ENCODE data around the gene CTNNA3.

Gene CTNNA3

GRCh38 chr10:66916030-66916429, 780.0 kb downstream of the CTNNA3 start:
- in situ Hi-C loops (cut with MboI; ENCODE audit: low sequenced_read_pairs, unreplicated experiment): no loop called here
- TF ChIP-seq CTCF (IDR thresholded peaks at IDR 0.05; ENCODE audit: borderline replicate concordance, control extremely low read depth, extremely low read depth, insufficient read depth, missing control alignments): no peak
- DNase-seq (ENCODE audit: low spot score): no peak

- no peak for DNase-seq (ENCODE audit: low spot score)
- in situ Hi-C loops (cut with MboI; ENCODE audit: low sequenced_read_pairs, unreplicated experiment): no loop called here
- no peak for TF ChIP-seq CTCF (IDR thresholded peaks at IDR 0.05; ENCODE audit: borderline replicate concordance, control extremely low read depth, extremely low read depth, insufficient read depth, missing control alignments)
These were observed 785.3 kb downstream of the CTNNA3 start for GRCh38 chr10:66910671-66911070.

- no peak for TF ChIP-seq CTCF (IDR thresholded peaks at IDR 0.05; ENCODE audit: borderline replicate concordance, control extremely low read depth, extremely low read depth, insufficient read depth, missing control alignments)
- in situ Hi-C loops (cut with MboI; ENCODE audit: low sequenced_read_pairs, unreplicated experiment): no loop called here
- no peak for DNase-seq (ENCODE audit: low spot score)
These were observed 803.1 kb downstream of the CTNNA3 start for GRCh38 chr10:66892871-66893270.

- in situ Hi-C loops (cut with MboI; ENCODE audit: low sequenced_read_pairs, unreplicated experiment): no loop called here
- DNase-seq (ENCODE audit: low spot score): no peak
- TF ChIP-seq CTCF (IDR thresholded peaks at IDR 0.05; ENCODE audit: borderline replicate concordance, control extremely low read depth, extremely low read depth, insufficient read depth, missing control alignments): no peak
These were observed 807.8 kb downstream of the CTNNA3 start for GRCh38 chr10:66888237-66888636.

- in situ Hi-C loops (cut with MboI; ENCODE audit: low sequenced_read_pairs, unreplicated experiment): no loop called here
- no peak for TF ChIP-seq CTCF (IDR thresholded peaks at IDR 0.05; ENCODE audit: borderline replicate concordance, control extremely low read depth, extremely low read depth, insufficient read depth, missing control alignments)
- DNase-seq (ENCODE audit: low spot score): no peak
These were observed 809.1 kb downstream of the CTNNA3 start for GRCh38 chr10:66886848-66887247.

GRCh38 chr10:66882271-66882670, 813.7 kb downstream of the CTNNA3 start:
- in situ Hi-C loops (cut with MboI; ENCODE audit: low sequenced_read_pairs, unreplicated experiment): no loop called here
- no peak for TF ChIP-seq CTCF (IDR thresholded peaks at IDR 0.05; ENCODE audit: borderline replicate concordance, control extremely low read depth, extremely low read depth, insufficient read depth, missing control alignments)
- no peak for DNase-seq (ENCODE audit: low spot score)

GRCh38 chr10:66881814-66882213, 814.2 kb downstream of the CTNNA3 start:
- in situ Hi-C loops (cut with MboI; ENCODE audit: low sequenced_read_pairs, unreplicated experiment): no loop called here
- no peak for TF ChIP-seq CTCF (IDR thresholded peaks at IDR 0.05; ENCODE audit: borderline replicate concordance, control extremely low read depth, extremely low read depth, insufficient read depth, missing control alignments)
- no peak for DNase-seq (ENCODE audit: low spot score)

Measured in GM13976 (cell line).